HG03342 (cell line): ENCODE measurements around the gene ANKRD40.
"Not testable (repeated sequence)": the region's sequence is repeated elsewhere in the genome, so short reads cannot be mapped to it uniquely, and the experiment has no call there.

Experiments
- ATAC-seq: cut with Tn5 transposase; IDR thresholded peaks from one replicate; pipeline ENCODE4 v1.9.1; 2021; ENCODE audit warnings: mild to moderate bottlenecking, moderate library complexity; ENCODE audit not compliant: unreplicated experiment

Gene ANKRD40

DNA sequence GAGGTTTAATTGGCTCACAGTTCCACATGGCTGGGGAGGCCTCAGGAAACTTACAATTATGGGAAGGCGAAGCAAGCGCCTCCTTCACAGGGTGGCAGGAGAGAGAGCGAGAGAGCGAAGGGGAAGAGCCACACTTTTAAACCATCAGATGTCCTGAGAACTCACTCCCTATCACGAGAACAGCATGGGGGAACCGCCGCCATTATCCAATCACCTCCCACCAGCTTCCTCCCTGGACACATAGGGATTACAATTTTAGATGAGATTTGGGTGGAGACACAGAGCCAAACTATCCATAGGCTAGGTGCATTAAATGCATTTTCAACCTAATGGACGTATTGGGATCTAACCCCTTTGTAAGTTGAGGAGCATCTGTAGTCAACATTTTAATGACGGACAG lies 4.9 kb upstream of the ANKRD40 start:
- no peak for ATAC-seq

DNA sequence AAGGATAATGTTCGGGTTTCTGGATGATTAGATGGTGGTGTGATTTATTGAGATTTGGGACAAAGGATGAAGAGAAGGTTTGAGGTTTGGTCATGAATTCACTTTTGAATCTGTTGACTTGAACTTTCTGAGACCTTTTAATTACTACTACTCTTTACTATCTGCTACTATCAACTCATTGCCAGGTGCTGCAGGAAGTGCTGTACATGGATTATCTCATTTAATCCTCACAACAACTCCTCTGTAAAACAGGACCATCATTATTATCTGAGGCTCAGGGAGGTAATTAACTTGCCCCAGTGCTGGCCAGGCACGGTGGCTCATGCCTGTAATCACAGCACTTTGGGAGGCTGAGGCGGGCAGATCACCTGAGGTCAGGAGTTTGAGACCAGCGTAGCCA lies 2.9 kb upstream of the ANKRD40 start:
- no peak for ATAC-seq

DNA sequence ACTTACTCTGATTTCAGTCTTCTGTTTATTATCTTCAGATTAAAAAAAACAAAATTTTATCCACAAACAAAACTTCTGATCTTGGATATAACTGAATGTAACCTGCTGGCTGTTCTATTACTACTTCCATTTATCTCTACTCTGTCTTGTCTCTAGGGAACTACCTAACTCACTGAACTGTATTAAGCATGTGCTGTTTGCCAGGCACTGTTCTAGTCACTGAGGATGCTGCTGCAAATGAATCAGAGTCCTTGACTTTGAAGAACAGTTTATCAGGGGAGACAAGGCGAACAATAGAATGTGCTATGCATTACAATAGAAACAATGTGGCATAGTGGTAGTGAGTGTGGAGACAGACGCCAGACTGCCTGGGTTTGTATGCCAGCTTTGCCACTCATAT lies 2.3 kb upstream of the ANKRD40 start:
- no peak for ATAC-seq

DNA sequence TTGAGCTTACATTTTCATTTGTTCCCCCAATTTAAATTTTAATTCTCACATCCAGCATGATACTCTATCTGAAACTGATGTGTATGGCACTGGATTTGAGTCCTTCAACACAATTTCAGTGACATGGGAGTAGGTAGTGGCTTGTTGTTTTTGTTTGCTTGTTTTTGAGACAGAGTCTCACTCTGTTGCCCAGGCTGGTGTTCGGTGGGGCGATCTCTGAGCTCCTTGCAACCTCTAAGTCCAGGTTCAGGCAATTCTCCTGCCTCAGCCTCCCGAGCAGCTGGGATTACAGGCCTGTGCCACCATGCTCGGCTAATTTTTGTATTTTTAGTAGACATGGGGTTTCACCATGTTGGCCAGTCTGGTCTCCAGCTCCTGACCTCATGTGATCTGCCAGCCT lies 1.3 kb upstream of the ANKRD40 start:
- not testable (repeated sequence) for ATAC-seq

DNA sequence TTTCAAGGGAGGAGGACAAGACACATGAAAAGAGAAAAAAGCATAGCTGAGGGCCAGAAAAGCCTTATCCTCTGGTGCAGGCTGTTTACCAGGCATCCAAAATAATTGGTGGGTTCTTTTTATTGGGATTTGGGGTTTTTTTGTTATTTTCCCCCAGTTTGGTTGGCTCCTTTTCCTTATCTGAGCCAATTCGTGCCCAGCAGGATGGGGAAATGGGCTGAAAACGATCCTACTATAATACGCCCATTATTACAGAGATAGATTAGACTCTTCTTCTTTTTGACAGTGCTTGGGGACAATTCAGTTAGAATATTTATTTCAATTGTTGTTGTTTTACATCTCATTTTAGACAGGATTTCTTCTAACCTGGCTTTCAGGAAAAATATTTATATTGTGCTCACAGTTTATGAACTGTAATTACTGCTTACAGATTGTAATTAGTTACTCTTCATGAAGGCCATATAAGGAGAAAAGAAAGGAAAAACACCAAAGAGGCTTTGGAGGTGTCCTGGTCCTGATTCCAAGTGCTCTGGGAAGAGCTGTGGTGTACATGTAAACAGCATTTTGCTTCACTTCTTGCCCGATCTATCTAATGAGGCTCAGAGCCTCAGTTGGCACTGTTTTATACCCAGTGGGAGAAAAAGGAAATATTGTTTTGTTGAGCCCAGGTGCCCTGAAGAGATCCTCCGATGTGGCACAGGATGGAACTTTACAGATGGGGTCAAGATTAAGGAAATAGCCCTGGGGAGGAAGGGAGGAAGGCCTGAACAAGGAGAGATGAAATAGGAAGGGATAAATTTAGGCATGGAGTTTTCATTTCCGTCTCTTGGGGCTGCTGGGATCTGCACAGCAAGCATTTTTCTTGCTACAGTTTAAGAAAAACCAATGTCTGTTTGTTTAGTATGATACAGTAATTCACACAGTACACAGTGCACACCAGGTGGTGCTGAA lies 611 bp upstream of the ANKRD40 start:
- ATAC-seq, result no peak

DNA sequence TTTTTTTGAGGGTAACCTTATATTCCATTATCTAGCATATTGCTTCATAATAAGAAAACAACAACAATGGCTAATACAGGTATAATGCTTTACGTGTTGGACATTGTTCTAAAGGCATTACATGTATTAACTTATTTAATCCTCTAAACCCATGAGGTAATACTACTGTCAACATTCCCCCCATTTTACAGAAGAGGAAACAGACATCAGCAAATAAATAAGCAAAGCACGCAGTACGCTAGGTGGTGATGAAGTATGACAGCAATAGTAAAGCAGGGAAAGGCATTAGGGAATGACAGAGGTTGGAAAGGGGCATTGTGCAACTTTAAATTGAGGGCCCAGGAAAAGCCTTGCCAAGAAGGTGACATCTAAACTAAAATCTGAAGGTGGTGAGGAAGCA lies 4.6 kb downstream of the ANKRD40 start:
- ATAC-seq, result no peak

DNA sequence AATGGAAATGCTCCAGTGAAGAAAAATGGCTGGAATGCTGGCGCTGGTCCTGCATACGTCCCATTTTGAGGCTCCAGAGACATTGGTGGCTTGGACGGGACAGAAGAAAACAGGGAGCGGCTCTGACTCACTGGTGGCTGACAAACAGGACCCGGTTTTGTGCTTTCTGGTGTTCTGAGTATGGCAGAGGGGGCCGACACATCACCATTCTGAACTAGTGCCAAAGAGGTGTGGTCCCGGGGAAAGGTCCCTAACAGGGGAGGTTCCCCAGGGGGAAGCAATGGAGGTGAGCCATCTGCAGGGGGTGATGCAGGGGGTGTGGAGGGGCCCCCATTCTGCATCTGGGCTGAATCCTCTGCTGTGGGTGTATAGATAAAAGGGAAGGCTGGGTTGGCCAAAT lies 8.3 kb downstream of the ANKRD40 start:
- no peak for ATAC-seq

DNA sequence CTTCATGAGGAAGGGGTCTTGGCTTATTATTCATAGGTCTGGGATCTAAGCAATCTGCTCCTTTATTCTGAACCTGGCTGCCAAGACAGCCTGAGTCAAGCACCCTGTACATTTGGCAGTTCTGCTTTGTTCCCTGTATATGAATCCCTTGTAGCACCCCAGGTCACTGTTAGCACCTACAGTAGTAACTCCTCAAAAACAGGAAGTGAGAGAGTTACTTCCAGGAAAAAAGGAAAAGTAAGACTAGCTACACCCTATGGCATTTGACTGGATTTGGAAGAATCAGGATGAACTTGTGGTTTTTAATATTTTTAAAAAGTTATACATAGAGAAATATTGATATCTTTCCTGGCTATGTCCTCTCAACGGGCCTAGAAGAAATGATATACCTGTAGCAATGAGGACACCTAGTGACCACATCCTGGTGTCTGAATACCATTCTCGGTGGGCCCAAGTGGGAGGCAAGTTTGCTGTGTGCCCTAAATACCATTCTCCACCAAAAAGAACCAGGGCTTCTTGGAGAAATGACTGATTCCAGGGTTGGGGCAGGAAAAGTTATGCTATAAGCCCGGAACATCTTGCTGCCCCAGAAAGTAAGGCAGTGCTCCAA lies 9.9 kb downstream of the ANKRD40 start:
- no peak for ATAC-seq

DNA sequence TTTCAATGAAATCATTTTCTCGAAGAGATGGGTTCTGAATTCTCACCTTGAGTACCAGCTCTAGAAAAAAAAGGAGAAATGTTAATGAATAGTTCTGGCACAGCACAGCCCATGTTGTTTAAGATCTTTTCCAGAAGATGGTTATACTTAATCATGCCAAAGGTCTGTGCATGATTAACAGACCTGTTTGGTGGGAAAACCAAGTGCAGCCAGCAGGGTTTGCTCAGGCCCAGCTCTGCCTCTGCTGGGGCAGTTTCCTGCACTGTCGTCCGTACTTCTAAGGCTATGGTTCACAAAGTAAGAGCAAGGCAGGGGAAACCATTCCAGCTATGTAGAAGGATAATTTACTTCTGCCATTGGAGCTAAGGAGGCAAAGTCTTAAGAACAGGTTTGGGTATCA lies 10.7 kb downstream of the ANKRD40 start:
- ATAC-seq, result no peak

DNA sequence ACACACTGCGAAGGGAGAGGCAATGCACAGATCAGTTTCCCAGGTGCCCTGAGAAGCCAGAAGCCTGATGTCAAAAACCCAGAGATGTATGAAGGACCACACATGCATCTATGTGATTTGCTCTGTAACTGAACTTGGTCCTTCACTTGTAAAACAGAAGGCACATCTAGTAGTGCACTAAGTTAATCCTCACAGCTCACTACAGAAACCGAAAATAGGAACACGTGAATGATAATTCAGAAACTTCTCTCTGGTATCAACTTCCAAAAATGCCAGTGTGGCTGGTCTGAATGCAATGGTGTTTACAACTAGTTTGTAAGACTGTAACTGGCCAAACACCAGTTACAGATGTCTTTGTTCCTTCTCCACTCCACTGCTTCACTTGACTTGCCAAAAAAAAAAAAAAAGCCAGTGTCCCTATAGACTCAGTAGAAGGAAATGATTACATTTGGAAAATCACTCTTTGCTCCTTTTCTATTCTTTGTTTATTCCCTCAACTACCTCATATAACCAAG lies 11.3 kb downstream of the ANKRD40 start:
- ATAC-seq, result no peak

DNA sequence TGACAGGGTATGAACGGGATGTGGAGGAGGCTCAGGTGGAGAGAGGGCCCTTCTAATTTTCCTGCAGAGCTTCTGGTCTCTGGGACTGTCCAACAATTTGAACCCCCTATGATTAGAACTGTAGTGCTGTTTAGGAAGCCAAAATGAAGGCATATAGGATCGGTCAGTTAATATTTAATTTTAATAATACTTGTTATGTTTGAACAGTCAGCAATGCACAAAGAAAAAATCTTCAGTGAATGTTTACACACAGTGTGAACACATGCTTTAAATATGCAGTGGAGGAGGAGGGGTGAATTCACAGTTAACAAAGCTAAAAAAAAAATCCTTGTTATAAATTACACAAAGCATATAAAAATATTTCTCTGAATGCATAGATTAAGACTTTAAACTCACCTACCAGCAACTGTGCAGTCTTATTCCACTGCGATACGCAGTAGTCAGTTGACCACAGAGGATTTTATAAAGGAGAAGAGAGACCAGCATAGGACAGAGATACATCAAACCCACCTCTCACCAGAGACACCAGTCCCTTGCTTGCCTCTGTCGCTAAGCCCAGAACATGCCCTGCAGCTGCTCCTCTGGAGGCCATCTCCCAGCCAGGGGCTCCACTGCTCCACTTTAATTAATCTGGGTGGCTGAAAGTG lies 14.6 kb downstream of the ANKRD40 start:
- ATAC-seq, result no peak

DNA sequence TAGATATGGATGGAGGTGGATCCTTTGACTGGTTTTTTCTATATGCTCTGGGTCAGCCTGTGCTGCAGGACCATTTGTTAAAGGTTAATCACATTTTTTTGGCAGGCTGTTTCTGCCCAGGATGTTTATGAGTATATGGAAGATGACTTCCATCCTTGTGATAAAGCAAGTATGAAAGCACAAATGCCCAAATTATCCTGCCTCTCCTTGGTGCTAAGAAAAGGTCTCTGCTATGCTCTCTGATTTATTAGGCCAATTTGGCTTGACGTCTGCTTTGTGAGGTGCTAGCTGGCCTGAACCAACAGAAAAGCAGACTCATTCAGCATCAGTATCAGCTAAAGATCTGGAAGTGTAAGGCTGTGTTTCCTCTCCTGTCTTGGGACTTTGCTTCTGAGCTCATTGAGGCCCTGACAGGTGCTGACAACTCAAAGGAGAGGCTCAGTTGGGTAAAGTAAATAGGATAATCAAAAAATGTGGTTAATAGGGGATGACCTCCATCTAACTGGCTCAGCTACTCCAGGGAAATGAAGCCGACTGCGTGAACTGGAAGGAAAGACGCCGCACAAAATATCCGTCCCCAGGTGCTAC lies 15.2 kb downstream of the ANKRD40 start:
- no peak for ATAC-seq

DNA sequence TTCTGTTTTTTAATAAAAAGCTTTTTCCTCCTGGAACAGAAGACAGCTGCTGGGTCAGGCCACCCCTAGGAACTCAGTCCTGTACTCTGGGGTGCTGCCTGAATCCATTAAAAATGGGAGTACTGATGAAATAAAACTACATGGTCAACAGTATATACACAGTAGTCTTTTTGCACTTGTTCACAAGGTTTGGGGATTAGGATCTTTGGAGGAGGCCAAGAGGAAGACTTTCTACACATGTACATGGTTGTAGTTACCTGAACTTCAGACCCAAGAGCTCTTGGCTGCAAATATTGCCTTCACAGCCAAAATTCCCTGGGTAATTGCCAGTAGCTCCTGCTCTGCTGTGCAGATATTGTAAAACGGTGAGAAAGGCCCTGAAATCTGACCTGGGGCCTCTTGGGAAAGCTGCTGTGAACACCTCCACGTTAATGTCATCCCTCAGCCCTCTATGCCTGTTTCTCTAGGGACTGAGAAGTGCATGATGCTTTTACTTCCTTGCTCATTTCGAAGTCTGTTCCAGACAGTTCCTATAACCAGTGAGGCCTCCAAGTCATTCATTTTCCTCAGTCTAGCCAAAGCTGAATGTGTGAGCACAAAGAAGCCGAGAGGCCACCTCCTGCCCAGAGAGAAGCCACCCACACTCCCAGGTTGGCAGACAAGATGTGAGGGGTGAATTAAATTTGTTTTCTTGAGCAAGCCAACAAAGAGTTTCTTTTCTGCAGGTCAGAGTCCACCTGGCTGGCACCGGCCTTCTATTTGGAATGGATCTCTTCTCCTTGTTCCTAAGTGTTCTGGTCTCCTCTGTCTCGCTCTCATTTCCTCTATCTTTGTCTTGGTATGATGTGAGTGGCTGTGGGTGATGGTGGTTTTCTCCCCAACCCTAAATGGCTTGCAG lies 15.9 kb downstream of the ANKRD40 start:
- no peak for ATAC-seq

DNA sequence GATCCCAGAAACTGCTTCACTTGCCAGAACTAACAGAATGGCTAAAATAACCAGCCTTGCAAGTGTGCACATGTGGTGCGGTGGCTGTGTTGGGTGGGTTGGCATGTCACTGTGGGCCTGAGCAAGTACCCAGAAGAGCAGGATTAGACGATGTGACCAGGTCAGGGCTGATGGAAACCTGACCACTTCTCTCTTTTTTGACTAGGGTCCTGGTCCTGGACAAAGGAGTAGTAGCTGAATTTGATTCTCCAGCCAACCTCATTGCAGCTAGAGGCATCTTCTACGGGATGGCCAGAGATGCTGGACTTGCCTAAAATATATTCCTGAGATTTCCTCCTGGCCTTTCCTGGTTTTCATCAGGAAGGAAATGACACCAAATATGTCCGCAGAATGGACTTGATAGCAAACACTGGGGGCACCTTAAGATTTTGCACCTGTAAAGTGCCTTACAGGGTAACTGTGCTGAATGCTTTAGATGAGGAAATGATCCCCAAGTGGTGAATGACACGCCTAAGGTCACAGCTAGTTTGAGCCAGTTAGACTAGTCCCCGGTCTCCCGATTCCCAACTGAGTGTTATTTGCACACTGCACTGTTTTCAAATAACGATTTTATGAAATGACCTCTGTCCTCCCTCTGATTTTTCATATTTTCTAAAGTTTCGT lies 16.7 kb downstream of the ANKRD40 start:
- no peak for ATAC-seq

DNA sequence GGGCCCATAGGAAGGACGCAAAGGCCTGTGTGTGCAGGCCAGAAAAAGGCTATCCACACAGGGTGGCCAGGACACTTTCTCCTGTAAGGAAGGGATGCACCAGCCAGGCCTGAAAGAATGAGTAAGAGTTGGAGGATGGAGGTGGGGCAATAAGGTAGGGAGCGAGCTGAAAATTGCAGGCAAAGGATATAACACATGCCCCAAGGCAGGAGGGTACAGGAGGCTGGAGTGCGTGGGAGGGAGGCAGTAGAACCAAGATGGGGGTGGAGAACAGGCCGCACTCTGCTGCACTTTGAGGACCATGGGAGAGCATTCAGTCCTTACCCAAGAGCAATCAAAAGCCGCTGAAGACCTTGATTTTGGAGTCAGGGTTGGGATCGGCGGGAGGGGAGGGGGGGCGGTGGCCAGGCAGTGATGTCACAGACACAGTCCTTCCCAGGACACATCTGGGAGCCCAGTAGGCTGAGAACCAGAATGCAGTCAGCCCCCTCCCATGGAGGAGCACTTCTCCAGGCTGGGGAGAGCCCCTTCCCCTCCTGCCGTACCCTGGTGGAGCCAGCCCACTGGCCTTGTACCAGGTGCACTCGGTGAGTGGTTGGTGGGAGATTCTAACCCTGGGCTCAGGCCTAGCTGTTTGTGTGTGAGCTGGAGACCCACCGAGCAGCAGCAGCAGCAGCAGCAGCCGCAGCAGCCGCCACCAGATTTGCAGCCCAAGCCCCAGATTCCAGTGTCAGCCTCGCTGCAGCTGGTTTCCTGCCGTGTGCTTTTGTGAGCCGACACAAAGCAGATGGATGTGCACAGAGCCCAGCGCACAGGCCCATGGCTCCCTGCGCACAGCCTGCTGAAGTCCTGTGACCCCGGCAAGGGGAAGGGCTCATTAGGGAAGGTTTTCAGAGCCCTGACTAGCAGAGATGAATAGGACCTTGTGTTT lies 17.5 kb downstream of the ANKRD40 start:
- no peak for ATAC-seq

DNA sequence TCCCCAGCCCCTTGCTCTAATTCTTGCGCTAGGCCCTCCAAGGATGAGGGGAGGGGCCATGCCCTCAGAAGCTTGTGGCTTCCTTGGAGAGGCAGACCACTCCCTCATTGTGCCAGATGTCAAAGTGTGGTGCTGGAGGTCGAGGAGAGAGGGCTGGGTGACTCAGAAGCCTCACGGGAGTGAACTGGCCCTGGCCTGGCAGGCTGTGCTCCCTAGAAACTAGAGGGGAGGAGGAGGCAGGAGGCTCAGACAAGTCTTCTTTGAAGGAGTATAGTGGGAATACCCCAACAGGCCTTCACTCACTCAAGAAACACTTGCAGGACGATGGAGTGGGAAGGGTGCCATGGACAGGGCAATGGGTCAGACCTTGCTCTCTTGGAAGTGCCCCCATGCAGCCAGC lies 18.5 kb downstream of the ANKRD40 start:
- ATAC-seq, result no peak

DNA sequence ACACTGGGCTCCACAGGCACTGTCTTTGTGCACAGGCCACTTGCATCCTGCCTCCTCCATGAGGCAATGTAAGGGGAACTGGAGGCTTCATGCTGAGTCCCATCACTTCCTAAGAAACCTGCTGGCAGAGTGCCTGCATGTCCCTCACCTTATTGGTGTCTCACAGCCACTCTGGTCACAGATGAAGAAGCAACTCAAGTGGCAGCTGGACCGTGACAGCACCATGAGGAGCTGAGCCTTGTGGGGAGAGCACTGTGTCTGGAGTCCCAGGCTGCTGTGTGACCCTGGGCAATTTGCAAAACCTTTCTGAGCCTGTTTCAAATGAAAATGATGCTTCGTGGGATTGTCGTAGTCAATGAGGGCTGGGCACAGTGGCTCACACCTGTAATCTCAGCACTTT lies 19.5 kb downstream of the ANKRD40 start:
- no peak for ATAC-seq

DNA sequence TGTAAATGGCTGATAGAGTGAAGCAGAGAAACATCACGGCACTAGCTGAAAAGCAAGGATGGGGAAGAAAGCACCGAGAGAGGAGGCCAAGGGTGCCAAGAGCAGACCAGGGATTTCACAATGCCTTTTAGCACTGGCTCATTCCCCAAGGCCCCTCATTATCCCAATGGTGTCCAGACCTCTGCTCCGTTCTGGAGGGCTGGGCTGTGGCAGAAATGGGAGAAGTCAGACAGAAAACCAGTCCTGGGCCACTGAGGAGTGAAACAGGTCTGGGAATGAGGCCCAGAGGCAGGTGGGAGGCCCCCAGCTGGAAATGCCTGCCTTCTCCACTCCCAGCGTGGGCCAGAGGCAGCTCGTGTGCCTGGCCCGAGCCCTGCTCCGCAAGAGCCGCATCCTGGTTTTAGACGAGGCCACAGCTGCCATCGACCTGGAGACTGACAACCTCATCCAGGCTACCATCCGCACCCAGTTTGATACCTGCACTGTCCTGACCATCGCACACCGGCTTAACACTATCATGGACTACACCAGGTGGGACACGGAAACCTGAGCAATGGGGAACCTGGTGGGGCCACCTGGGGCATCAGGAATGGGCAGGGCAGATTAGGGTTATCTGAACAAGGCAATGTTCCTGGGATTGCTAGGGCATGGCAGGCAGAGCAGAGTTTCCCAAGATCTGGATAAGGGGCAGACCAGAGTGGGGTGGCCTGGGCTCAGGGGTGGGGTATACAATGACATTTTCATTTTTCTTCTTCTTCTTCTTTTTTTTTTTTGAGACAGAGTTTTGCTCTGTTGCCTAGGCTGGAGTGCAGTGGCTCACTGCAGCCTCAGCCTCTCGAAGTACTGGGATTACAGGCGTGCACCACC lies 20.3 kb downstream of the ANKRD40 start:
- ATAC-seq, result no peak
